SU-DHL-6 (cell line): Measurements from ENCODE around the gene TRPV5.

ENCODE experiments used
- H2AFZ ChIP-seq: fragments of 200-600 bp; sonication (generic); 2 replicates; pipeline ENCODE4 v1.6.1; 2014; ENCODE audit warnings: low read depth, mild to moderate bottlenecking, moderate library complexity, mixed read lengths, antibody characterized with exemption, low read length; ENCODE audit not compliant: severe bottlenecking
- H3F3A ChIP-seq: fragments of 200-600 bp; shearing (Covaris generic); 2 replicates; pipeline ENCODE4 v1.6.0; 2016; ENCODE audit warnings: antibody characterized with exemption, mild to moderate bottlenecking; ENCODE audit not compliant: insufficient read depth
- H3K27ac ChIP-seq: fragments of 200-600 bp; sonication (generic); 2 replicates; pipeline ENCODE4 v1.5.1; 2016; ENCODE audit warnings: low read depth, mild to moderate bottlenecking, low read length, moderate library complexity, mixed read lengths
- H3K27me3 ChIP-seq: fragments of 200-600 bp; sonication (generic), shearing (Covaris generic); 2 replicates; pipeline ENCODE4 v1.6.0; 2014; ENCODE audit warnings: mild to moderate bottlenecking, low read length
- H3K36me3 ChIP-seq: fragments of 200-600 bp; sonication (generic); 2 replicates; pipeline ENCODE4 v1.6.1; 2014; ENCODE audit warnings: mild to moderate bottlenecking, low read length, mixed read lengths
- H3K4me2 ChIP-seq: fragments of 300-600, 200-600 bp; shearing (Covaris generic), sonication (generic); 2 replicates; pipeline ENCODE4 v1.6.0; 2014; ENCODE audit warnings: low read length, low read depth, mild to moderate bottlenecking; ENCODE audit not compliant: poor library complexity, severe bottlenecking
- H3K4me3 ChIP-seq: fragments of 200-600 bp; sonication (generic); 2 replicates; pipeline ENCODE4 v1.5.1; 2014; ENCODE audit warnings: antibody characterized with exemption, low read length, mild to moderate bottlenecking, mixed read lengths; ENCODE audit not compliant: insufficient read depth, poor library complexity, severe bottlenecking
- H3K79me2 ChIP-seq: fragments of 200-600 bp; sonication (generic); 2 replicates; pipeline ENCODE4 v1.6.1; 2014; ENCODE audit warnings: mild to moderate bottlenecking, low read length, moderate library complexity; ENCODE audit not compliant: insufficient read depth
- H3K9ac ChIP-seq: fragments of 200-600 bp; sonication (generic); 2 replicates; pipeline ENCODE4 v1.7.0; 2014; ENCODE audit warnings: mild to moderate bottlenecking, low read length
- H3K9me2 ChIP-seq: fragments of 200-600 bp; sonication (generic); replicated peaks from 2 replicates; pipeline ENCODE4 v1.6.1; 2014; ENCODE audit warnings: low read length; ENCODE audit not compliant: insufficient read depth
- H3K9me3 ChIP-seq: fragments of 200-600 bp; sonication (generic); 2 replicates; pipeline ENCODE4 v1.6.1; 2014; ENCODE audit warnings: low read length, mixed read lengths; ENCODE audit not compliant: insufficient read depth
- H4K20me1 ChIP-seq: fragments of 200-600 bp; sonication (generic); 2 replicates; pipeline ENCODE4 v1.6.1; 2014; ENCODE audit warnings: low read depth, mild to moderate bottlenecking, antibody characterized with exemption, low read length, moderate library complexity, mixed read lengths
- CTCF ChIP-seq: fragments of 200-600 bp; sonication (generic); IDR thresholded peaks from one replicate; pipeline ENCODE4 v1.5.1; 2017; ENCODE audit warnings: antibody characterized with exemption, mild to moderate bottlenecking, low read length, moderate library complexity; ENCODE audit not compliant: insufficient read depth, poor library complexity, severe bottlenecking
- EZH2phosphoT487 ChIP-seq: fragments of 200-600 bp; sonication (generic), shearing (Covaris generic); conservative IDR thresholded peaks from 2 replicates; pipeline ENCODE4 v1.6.1; 2018; ENCODE audit warnings: mild to moderate bottlenecking, antibody characterized with exemption, low read length, moderate library complexity, mixed read lengths

Gene TRPV5

DNA sequence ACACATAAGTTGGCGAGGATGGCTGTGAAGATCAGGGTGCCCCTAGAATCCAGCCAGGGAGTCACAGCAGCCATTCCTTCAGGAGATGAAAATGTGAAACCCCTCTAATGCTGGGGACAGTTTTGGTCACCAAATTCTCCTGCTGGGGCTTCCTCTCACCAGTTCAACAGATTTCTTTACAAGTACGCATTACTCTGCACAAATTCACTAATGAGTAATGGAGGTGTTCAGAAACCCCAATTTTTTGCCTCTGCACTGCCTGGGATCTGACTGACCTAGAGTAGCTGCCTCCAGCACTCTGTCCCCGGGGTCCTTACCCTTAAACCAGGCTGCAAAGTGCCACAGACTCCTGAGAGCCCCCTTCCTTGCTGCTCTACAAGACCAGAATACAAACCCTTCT is 16.1 kb downstream of the TRPV5 start:
- no peak overlapping the region for H3K27ac ChIP-seq
- H3K9me2 ChIP-seq: no peaks in the 10 kb centered on the region
- H3K4me3 ChIP-seq: no peak overlapping the region
- H3K79me2 ChIP-seq: no peaks in the 10 kb centered on the region
- TF ChIP-seq EZH2phosphoT487: no peak
- TF ChIP-seq CTCF: no peak
- H3K4me2 ChIP-seq: no peak overlapping the region
- H2AFZ ChIP-seq: no peak overlapping the region
- H3K27me3 ChIP-seq: no peaks in the 10 kb centered on the region
- H3F3A ChIP-seq: no peaks in the 10 kb centered on the region
- H3K9me3 ChIP-seq: no peaks in the 10 kb centered on the region
- no peaks in the 10 kb centered on the region for H3K36me3 ChIP-seq
- no peak overlapping the region for H3K9ac ChIP-seq
- no peaks in the 10 kb centered on the region for H4K20me1 ChIP-seq

DNA sequence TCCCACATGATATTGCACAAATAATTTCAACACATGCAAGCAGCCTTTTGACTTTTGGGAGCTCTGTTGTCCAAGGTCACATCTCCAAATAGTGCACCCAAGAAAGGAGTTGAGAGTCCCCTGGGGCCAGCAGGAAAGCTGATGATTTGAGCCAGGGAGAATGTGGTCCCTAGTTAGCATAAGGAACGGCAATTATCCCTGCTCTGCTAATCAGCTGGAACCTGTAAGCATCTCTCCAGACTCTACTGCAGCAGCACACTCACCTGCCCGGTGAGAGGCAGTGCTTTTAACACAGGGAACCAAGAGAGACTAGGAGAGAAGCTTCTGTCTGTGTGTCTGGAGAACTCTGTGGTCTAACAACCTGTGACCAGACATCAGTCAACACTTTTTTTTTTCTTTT is 17.0 kb downstream of the TRPV5 start:
- no peaks in the 10 kb centered on the region for H3K79me2 ChIP-seq
- H4K20me1 ChIP-seq: no peaks in the 10 kb centered on the region
- H3K27ac ChIP-seq: no peak overlapping the region
- no peaks in the 10 kb centered on the region for H3K9me2 ChIP-seq
- TF ChIP-seq EZH2phosphoT487: no peak
- no peak for TF ChIP-seq CTCF
- no peaks in the 10 kb centered on the region for H3K36me3 ChIP-seq
- no peak overlapping the region for H3K4me2 ChIP-seq
- H3K9ac ChIP-seq: no peak overlapping the region
- no peaks in the 10 kb centered on the region for H3K9me3 ChIP-seq
- no peaks in the 10 kb centered on the region for H3F3A ChIP-seq
- H3K4me3 ChIP-seq: no peak overlapping the region
- H3K27me3 ChIP-seq: no peaks in the 10 kb centered on the region
- H2AFZ ChIP-seq: no peak overlapping the region

GRCh38 chr7:142915315-142915714 is 18.2 kb downstream of the TRPV5 start:
- Histone ChIP-seq H3K27me3 (no peaks in the 10 kb centered on the region), H3K4me3 (no peak overlapping the region)
- TF ChIP-seq EZH2phosphoT487: no peak
- no peak for TF ChIP-seq CTCF

DNA sequence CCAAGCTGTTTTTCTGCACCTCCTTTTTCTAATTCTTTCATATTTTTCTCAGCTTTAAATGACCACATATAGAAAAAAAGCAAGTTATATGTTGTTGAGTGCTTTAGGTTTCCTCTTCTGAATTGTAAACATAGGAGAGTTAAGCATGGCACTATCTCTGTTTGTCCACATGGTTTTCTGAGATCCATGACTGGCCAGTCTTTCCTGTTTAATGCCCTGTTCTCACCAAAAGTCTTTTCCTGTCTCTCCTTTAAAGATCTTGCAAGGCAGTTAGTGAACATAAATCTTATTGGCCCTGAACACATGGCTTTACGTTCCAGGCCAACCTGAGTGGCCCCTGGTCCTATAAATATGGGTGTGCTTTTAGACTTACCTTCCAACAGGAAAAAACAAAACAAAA is 19.4 kb downstream of the TRPV5 start:
- Histone ChIP-seq H3K79me2 (no peaks in the 10 kb centered on the region), H4K20me1 (no peaks in the 10 kb centered on the region), H3K9me3 (no peaks in the 10 kb centered on the region), H3K36me3 (no peaks in the 10 kb centered on the region), H3K27me3 (no peaks in the 10 kb centered on the region), H3F3A (no peaks in the 10 kb centered on the region), H2AFZ (no peak overlapping the region), H3K4me2 (no peak overlapping the region), H3K9me2 (no peaks in the 10 kb centered on the region), H3K9ac (no peak overlapping the region), H3K27ac (no peak overlapping the region), H3K4me3 (no peak overlapping the region)
- no peak for TF ChIP-seq EZH2phosphoT487
- TF ChIP-seq CTCF: no peak

More at GRCh38 chr7:142915315-142915714, 18.2 kb downstream of the TRPV5 start:
- no peaks in the 10 kb centered on the region for H3K79me2 ChIP-seq
- H4K20me1 ChIP-seq: no peaks in the 10 kb centered on the region
- no peak overlapping the region for H3K27ac ChIP-seq
- H3F3A ChIP-seq: no peaks in the 10 kb centered on the region
- no peak overlapping the region for H2AFZ ChIP-seq
- H3K9me3 ChIP-seq: no peaks in the 10 kb centered on the region
- no peaks in the 10 kb centered on the region for H3K36me3 ChIP-seq
- H3K9ac ChIP-seq: no peak overlapping the region
- H3K4me2 ChIP-seq: no peak overlapping the region
- no peaks in the 10 kb centered on the region for H3K9me2 ChIP-seq
